Keratinocyte (primary cell): ENCODE results near the gene DCAF7. TPM values are rescaled to one million over a fixed set of nuclear protein-coding genes. Genes with fewer than 3 reads are reported as not detected.

Source experiments
- DNase-seq: peaks from one replicate; pipeline ENCODE4 v3.0.0-alpha.2; 2011; ENCODE audit warnings: low read depth, missing footprints, low spot score
- FAIRE-seq: peaks from 2 replicates; lab custom pipeline; 2011; peaks lifted over from hg19 to GRCh38; lab: Jason Lieb, UNC
- H2AFZ ChIP-seq: 2 replicates; pipeline ENCODE4 v1.6.0; 2012; ENCODE audit warnings: low read length, control low read depth, inconsistent platforms; ENCODE audit not compliant: control insufficient read depth
- H3K27ac ChIP-seq: 2 replicates; pipeline ENCODE4 v1.5.1; 2011; ENCODE audit warnings: low read length; ENCODE audit not compliant: control insufficient read depth, insufficient read depth
- H3K27me3 ChIP-seq: 3 replicates; pipeline ENCODE4 v1.6.0; 2011; ENCODE audit warnings: low read length; ENCODE audit not compliant: control insufficient read depth, insufficient read depth; ENCODE audit errors: extremely low read depth
- H3K36me3 ChIP-seq, 2 experiments: 2 replicates in 1 of 2; 3 replicates in 1 of 2; pipeline ENCODE4 v1.5.1; 2011; ENCODE audit warnings: low read length in 2 of 2, mild to moderate bottlenecking in 1 of 2; ENCODE audit not compliant: control insufficient read depth in 2 of 2, insufficient read depth in 2 of 2; ENCODE audit errors: extremely low read depth in 1 of 2
- H3K4me1 ChIP-seq: 3 replicates; pipeline ENCODE4 v1.5.1; 2011; ENCODE audit warnings: low read length; ENCODE audit not compliant: control insufficient read depth, insufficient read depth; ENCODE audit errors: extremely low read depth
- H3K4me2 ChIP-seq: 3 replicates; pipeline ENCODE4 v1.6.0; 2011; ENCODE audit warnings: low read depth, low read length; ENCODE audit not compliant: control insufficient read depth, insufficient read depth; ENCODE audit errors: extremely low read depth
- H3K4me3 ChIP-seq, 3 experiments: fragments of 200-600 bp in 1 of 3; sonication (generic) in 1 of 3; 2 replicates in 2 of 3; 3 replicates in 1 of 3; pipeline ENCODE4 v1.5.1; 2011 to 2016; ENCODE audit warnings: low read length in 3 of 3, mild to moderate bottlenecking in 3 of 3, control low read depth in 2 of 3, inconsistent platforms in 1 of 3, low read depth in 1 of 3, mixed read lengths in 1 of 3, mixed run types in 1 of 3, moderate library complexity in 1 of 3; ENCODE audit not compliant: control insufficient read depth in 2 of 3, insufficient read depth in 2 of 3; ENCODE audit errors: extremely low read depth in 1 of 3
- H3K79me2 ChIP-seq: 2 replicates; pipeline ENCODE4 v1.6.0; 2012; ENCODE audit warnings: low read length; ENCODE audit not compliant: control insufficient read depth, insufficient read depth
- H3K9ac ChIP-seq: 3 replicates; pipeline ENCODE4 v1.6.0; 2011; ENCODE audit warnings: low read length; ENCODE audit not compliant: control insufficient read depth, insufficient read depth; ENCODE audit errors: extremely low read depth
- H3K9me1 ChIP-seq: 3 replicates; pipeline ENCODE4 v1.6.0; 2011; ENCODE audit warnings: low read length; ENCODE audit not compliant: control insufficient read depth, insufficient read depth; ENCODE audit errors: extremely low read depth
- H3K9me3 ChIP-seq: 2 replicates; pipeline ENCODE4 v1.5.1; 2012; ENCODE audit warnings: low read depth, low read length; ENCODE audit not compliant: control insufficient read depth
- H4K20me1 ChIP-seq: 3 replicates; pipeline ENCODE4 v1.6.0; 2011; ENCODE audit warnings: low read length; ENCODE audit not compliant: control insufficient read depth, insufficient read depth; ENCODE audit errors: extremely low read depth
- CTCF ChIP-seq, 3 experiments: IDR thresholded peaks in 1 of 3; conservative IDR thresholded peaks in 1 of 3; optimal IDR thresholded peaks in 1 of 3; 2 replicates in 2 of 3; 3 replicates in 1 of 3; pipeline versions ENCODE3 to v1.5.1; 2011; ENCODE audit warnings: low read length in 3 of 3, mild to moderate bottlenecking in 3 of 3, moderate library complexity in 2 of 3, control low read depth in 1 of 3, inconsistent platforms in 1 of 3; ENCODE audit not compliant: insufficient read depth in 2 of 3; ENCODE audit errors: extremely low read depth in 1 of 3
- EZH2 ChIP-seq: IDR thresholded peaks from one replicate; pipeline ENCODE4 v1.6.1; 2012; ENCODE audit warnings: inconsistent platforms, mild to moderate bottlenecking, low read length, moderate library complexity
- dilution Hi-C: fragments of 300-500 bp; cut with MboI; formaldehyde crosslinking; loops from one replicate; pipeline ENCODE4 v1.7.0; 2020; ENCODE audit warnings: low sequenced_read_pairs; ENCODE audit not compliant: extremely low pct_ligation_motif_present
- polyA plus RNA-seq, 5 experiments: library from polyadenylated mRNA; depleted of rRNA in 3 of 5; stranded (reverse) in 3 of 5; stranded (forward) in 1 of 5; unstranded in 1 of 5; fragments of >200 nt; gene quantifications; 1 replicate in 1 of 5; 2 replicates in 3 of 5; 3 replicates in 1 of 5; pipeline versions ENCODE4 v1.2.1 to v1.2.3, GENCODE V29; 2011 to 2012; ENCODE audit warnings: missing spikeins in 2 of 5, low read depth in 1 of 5, low replicate concordance in 1 of 5

Gene DCAF7
- polyA plus RNA-seq, 1 donor (not counting 4 experiments of a cell fraction or from before 2014, with no cell fraction given) = 32.6 TPM

GRCh38 chr17:63550817-63551639 is 751 bp downstream of the DCAF7 start:
- DNase-seq (no peak), FAIRE-seq (peak; percentile 26)
- H3K79me2 ChIP-seq = peaks cover 55% of the 10 kb centered on the region
- dilution Hi-C loops = no loop called here
- TF ChIP-seq CTCF (optimal IDR thresholded peaks at IDR 0.05 in 1 of 3, IDR thresholded peaks at IDR 0.05 in 1 of 3, conservative IDR thresholded peaks at IDR 0.05 in 1 of 3; ENCODE audit: extremely low read depth in 1 of 3, insufficient read depth in 2 of 3, low read length in 3 of 3) = no peak
- peaks cover 0 to 3% of the 10 kb centered on the region in 2 experiments for H3K36me3 ChIP-seq
- peak overlapping the region; percentile 96 to 98 (median 97) for H3K4me3 ChIP-seq
- peak overlapping the region; percentile 93 for H3K9ac ChIP-seq
- H4K20me1 ChIP-seq = no peaks in the 10 kb centered on the region
- H3K27ac ChIP-seq = peak overlapping the region; percentile 85
- H3K4me2 ChIP-seq = peak overlapping the region; percentile 99
- H3K9me1 ChIP-seq = no peaks in the 10 kb centered on the region
- H3K4me1 ChIP-seq = peaks cover 13% of the 10 kb centered on the region
- no peaks in the 10 kb centered on the region for H3K9me3 ChIP-seq
- H3K27me3 ChIP-seq = no peaks in the 10 kb centered on the region
- H2AFZ ChIP-seq = peak overlapping the region; percentile 85

GRCh38 chr17:63552211-63552610 is 1.9 kb downstream of the DCAF7 start:
- Histone ChIP-seq H3K9me1 (no peaks in the 10 kb centered on the region), H3K9ac (peak overlapping the region; percentile 24), H3K27ac (no peak overlapping the region), H3K4me1 (peaks cover 13% of the 10 kb centered on the region), H2AFZ (no peak overlapping the region), H4K20me1 (no peaks in the 10 kb centered on the region), H3K4me2 (peak overlapping the region; percentile 86), H3K79me2 (peaks cover 66% of the 10 kb centered on the region), H3K9me3 (no peaks in the 10 kb centered on the region), H3K27me3 (no peaks in the 10 kb centered on the region), H3K4me3 (peak overlapping the region; percentile 45 to 97 (median 61)), H3K36me3 (peaks cover 0 to 3% of the 10 kb centered on the region in 2 experiments)
- DNase-seq = no peak
- TF ChIP-seq EZH2 (no peak), CTCF (optimal IDR thresholded peaks at IDR 0.05 in 1 of 3, IDR thresholded peaks at IDR 0.05 in 1 of 3, conservative IDR thresholded peaks at IDR 0.05 in 1 of 3; ENCODE audit: extremely low read depth in 1 of 3, insufficient read depth in 2 of 3, low read length in 3 of 3) (no peak)
- no peak for FAIRE-seq
- dilution Hi-C loops = no loop called here
